Activated CD4-positive, alpha-beta T cell treated with anti-CD3 and anti-CD28 coated beads, Interleukin-2, amount 50 U/mL, for 24 hours (primary cell): ENCODE measurements around the gene ARL13B.
"Not testable (repeated sequence)": the region's sequence is repeated elsewhere in the genome, so short reads cannot be mapped to it uniquely, and the experiment has no call there.

Source experiments
- DNase-seq, 2 donors: peaks; one replicate each; pipeline ENCODE4 v3.0.0-alpha.2; 2020; ENCODE audit warnings: low read depth in 1 of 2, low spot score in 1 of 2

The ARL13B gene

GRCh38 chr3:93979850-93980676 is at the start of gene ARL13B:
TSS of gene ARL13B (plus strand) at chr3:93980155. CDS start at chr3:93980424, 269 bp downstream.
- peak; percentile 79 to 94 for DNase-seq

GRCh38 chr3:93931597-93932229 is 48.2 kb upstream of the ARL13B start:
- no peak for DNase-seq

GRCh38 chr3:93934366-93935046 is 45.4 kb upstream of the ARL13B start:
- no peak for DNase-seq

- no peak for DNase-seq
These were observed 43.4 kb upstream of the ARL13B start for GRCh38 chr3:93936549-93936948.

GRCh38 chr3:93937485-93937884 is 42.5 kb upstream of the ARL13B start:
- not testable (repeated sequence) for DNase-seq

- not testable (repeated sequence) for DNase-seq
These were observed 30.0 kb upstream of the ARL13B start for GRCh38 chr3:93949958-93950357.

- DNase-seq: no peak
These were observed 18.9 kb upstream of the ARL13B start for GRCh38 chr3:93961026-93961425.

- DNase-seq: no peak
These were observed 18.5 kb upstream of the ARL13B start for GRCh38 chr3:93961489-93961888.

- DNase-seq: no peak
These were observed 17.2 kb upstream of the ARL13B start for GRCh38 chr3:93962798-93963197.

- not testable (repeated sequence) for DNase-seq
These were observed 14.8 kb upstream of the ARL13B start for GRCh38 chr3:93965106-93965505.

GRCh38 chr3:93969443-93969842 is 10.5 kb upstream of the ARL13B start:
- DNase-seq: no peak

- no peak for DNase-seq
These were observed 10.0 kb upstream of the ARL13B start for GRCh38 chr3:93969997-93970396.

- peak in 1 of 2 donors; percentile 14 for DNase-seq
These were observed 6.5 kb upstream of the ARL13B start, which contains the start of gene PROS1 for GRCh38 chr3:93973131-93974126. TSS of gene PROS1 (minus strand) at chr3:93973896. CDS start at chr3:93973749, 147 bp downstream.

- DNase-seq: no peak
These were observed 1.7 kb downstream of the ARL13B start for GRCh38 chr3:93981649-93982048.

GRCh38 chr3:93983408-93983807 is 3.5 kb downstream of the ARL13B start:
- no peak for DNase-seq

- no peak for DNase-seq
These were observed 4.7 kb downstream of the ARL13B start for GRCh38 chr3:93984618-93985017.

- no peak for DNase-seq
These were observed 8.3 kb downstream of the ARL13B start for GRCh38 chr3:93988283-93988682.

GRCh38 chr3:93988764-93989163 is 8.8 kb downstream of the ARL13B start:
- DNase-seq: no peak

- no peak for DNase-seq
These were observed 9.3 kb downstream of the ARL13B start for GRCh38 chr3:93989241-93989640.

- no peak for DNase-seq
These were observed 11.7 kb downstream of the ARL13B start for GRCh38 chr3:93991631-93992030.

- no peak for DNase-seq
These were observed 12.3 kb downstream of the ARL13B start for GRCh38 chr3:93992207-93992606.
